ENCODE results near the gene ELAPOR2.

GRCh38 chr7:87091487-87092066 lies 32.1 kb upstream of the ELAPOR2 start:
- TF ChIP-seq ELK1 (IDR thresholded peaks at IDR 0.05; ENCODE audit: borderline replicate concordance, low read depth, low read length) = no peak
- TF ChIP-seq, protein P1, sequence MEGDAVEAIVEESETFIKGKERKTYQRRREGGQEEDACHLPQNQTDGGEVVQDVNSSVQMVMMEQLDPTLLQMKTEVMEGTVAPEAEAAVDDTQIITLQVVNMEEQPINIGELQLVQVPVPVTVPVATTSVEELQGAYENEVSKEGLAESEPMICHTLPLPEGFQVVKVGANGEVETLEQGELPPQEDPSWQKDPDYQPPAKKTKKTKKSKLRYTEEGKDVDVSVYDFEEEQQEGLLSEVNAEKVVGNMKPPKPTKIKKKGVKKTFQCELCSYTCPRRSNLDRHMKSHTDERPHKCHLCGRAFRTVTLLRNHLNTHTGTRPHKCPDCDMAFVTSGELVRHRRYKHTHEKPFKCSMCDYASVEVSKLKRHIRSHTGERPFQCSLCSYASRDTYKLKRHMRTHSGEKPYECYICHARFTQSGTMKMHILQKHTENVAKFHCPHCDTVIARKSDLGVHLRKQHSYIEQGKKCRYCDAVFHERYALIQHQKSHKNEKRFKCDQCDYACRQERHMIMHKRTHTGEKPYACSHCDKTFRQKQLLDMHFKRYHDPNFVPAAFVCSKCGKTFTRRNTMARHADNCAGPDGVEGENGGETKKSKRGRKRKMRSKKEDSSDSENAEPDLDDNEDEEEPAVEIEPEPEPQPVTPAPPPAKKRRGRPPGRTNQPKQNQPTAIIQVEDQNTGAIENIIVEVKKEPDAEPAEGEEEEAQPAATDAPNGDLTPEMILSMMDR (conservative IDR thresholded peaks at IDR 0.05; ENCODE audit: low read depth, low read length) = no peak
- TF ChIP-seq POLR2A (IDR thresholded peaks at IDR 0.05; ENCODE audit: low read depth, low read length) = no peak
- TF ChIP-seq NFE2L2 (IDR thresholded peaks at IDR 0.05; ENCODE audit: low read depth, low read length) = no peak
- TF ChIP-seq BHLHE40 (IDR thresholded peaks at IDR 0.05; ENCODE audit: low read depth, low read length) = no peak
- no peak for TF ChIP-seq SMC3 (IDR thresholded peaks at IDR 0.05; ENCODE audit: low read depth, low read length)
- TF ChIP-seq RFX5 (IDR thresholded peaks at IDR 0.05; ENCODE audit: low read depth, low read length) = no peak
- no peak for TF ChIP-seq MAZ (IDR thresholded peaks at IDR 0.05; ENCODE audit: borderline replicate concordance, low read depth, low read length)
- TF ChIP-seq RCOR1 (IDR thresholded peaks at IDR 0.05; ENCODE audit: insufficient replicate concordance, low read length) = no peak
